HepG2 (cell line): ENCODE data around the gene TENT4B. TPM values are rescaled to one million over a fixed set of nuclear protein-coding genes. Genes with fewer than 3 reads are reported as not detected.

ENCODE experiments used
- ATAC-seq: fragments of 200-7000 bp; cut with Tn5 transposase; 3 replicates; pipeline ENCODE4 v1.9.1; 2020; ENCODE audit warnings: mild to moderate bottlenecking, moderate library complexity
- BruUV-seq: library from RNA; stranded (reverse); fragments of 400-500 nt; replicated peaks from 2 replicates; lab custom pipeline; 2021; lab: Mats Ljungman, UMichigan
- CTCF ChIA-PET: fragments of 300-600 bp; formaldehyde crosslinking; extraction: SDS; loops from one replicate; lab custom pipeline; 2021; ENCODE audit warnings: low total read pairs, inconsistent platforms, low intra/inter-chr PET ratio; lab: Yijun Ruan, JAX
- POLR2A ChIA-PET: fragments of 350-600 bp; sonication (Branson Sonifier 250); formaldehyde crosslinking; loops from one replicate; lab custom pipeline; 2020; ENCODE audit warnings: antibody characterized with exemption, inconsistent platforms; lab: Yijun Ruan, JAX
- DNase-seq: peaks from one replicate; pipeline ENCODE4 v3.0.0-alpha.2; 2015; ENCODE audit warnings: low spot score
- FAIRE-seq: peaks from 3 replicates; lab custom pipeline; 2011; peaks lifted over from hg19 to GRCh38; lab: Jason Lieb, UNC
- H2AFZ ChIP-seq: one replicate; pipeline ENCODE4 v1.6.1; 2011; ENCODE audit warnings: low read length, inconsistent platforms
- H3K27ac ChIP-seq: fragments of 300-600 bp; 3 replicates; pipeline ENCODE4 v1.8.0; 2011; ENCODE audit warnings: mixed run types, mild to moderate bottlenecking, mixed read lengths, low read length, inconsistent platforms; ENCODE audit not compliant: insufficient read depth; ENCODE audit errors: extremely low read length
- H3K27me3 ChIP-seq, 2 experiments: fragments of 200-600 bp in 1 of 2; 2 replicates in 1 of 2; 3 replicates in 1 of 2; pipeline versions ENCODE4 v1.6.0 to v1.8.0; 2011; ENCODE audit warnings: low read length in 2 of 2, mild to moderate bottlenecking in 2 of 2, moderate library complexity in 2 of 2, inconsistent platforms in 1 of 2; ENCODE audit not compliant: insufficient read depth in 2 of 2, control insufficient read depth in 1 of 2
- H3K36me3 ChIP-seq, 2 experiments: fragments of 200-600 bp in 1 of 2; replicated peaks in 1 of 2; 2 replicates in 1 of 2; 3 replicates in 1 of 2; pipeline versions ENCODE4 v1.5.1 to v1.8.0; 2011; ENCODE audit warnings: low read length in 2 of 2, inconsistent platforms in 1 of 2; ENCODE audit not compliant: insufficient read depth in 2 of 2, control insufficient read depth in 1 of 2
- H3K4me1 ChIP-seq: 2 replicates; pipeline ENCODE4 v1.5.1; 2012; ENCODE audit warnings: low read length, inconsistent platforms; ENCODE audit not compliant: insufficient read depth
- H3K4me2 ChIP-seq: 2 replicates; pipeline ENCODE4 v1.6.0; 2011; ENCODE audit warnings: low read depth, low read length, inconsistent platforms
- H3K4me3 ChIP-seq, 3 experiments: fragments of 200-600 bp in 1 of 3; sonication (generic), shearing (Covaris generic) in 1 of 3; replicated peaks in 1 of 3; 2 replicates each; pipeline ENCODE4 v1.5.1; 2011 to 2016; ENCODE audit warnings: low read length in 3 of 3, inconsistent platforms in 2 of 3, low read depth in 2 of 3, mild to moderate bottlenecking in 2 of 3, control low read depth in 1 of 3, mixed read lengths in 1 of 3; ENCODE audit not compliant: insufficient read depth in 1 of 3
- H3K79me2 ChIP-seq: one replicate; pipeline ENCODE4 v1.6.1; 2011; ENCODE audit warnings: low read length, inconsistent platforms; ENCODE audit not compliant: insufficient read depth
- H3K9ac ChIP-seq: 2 replicates; pipeline ENCODE4 v1.6.0; 2011; ENCODE audit warnings: mild to moderate bottlenecking, low read depth, low read length, inconsistent platforms; ENCODE audit not compliant: insufficient read depth
- H3K9me3 ChIP-seq: 2 replicates; pipeline ENCODE4 v1.5.1; 2012; ENCODE audit warnings: mild to moderate bottlenecking, low read length
- H4K20me1 ChIP-seq: 2 replicates; pipeline ENCODE4 v1.6.0; 2011; ENCODE audit warnings: inconsistent platforms, mild to moderate bottlenecking, low read length, moderate library complexity; ENCODE audit not compliant: insufficient read depth
- CTCF ChIP-seq: sonication (generic); formaldehyde crosslinking; IDR thresholded peaks from 2 replicates; pipeline ENCODE4 v1.5.0; 2020; ENCODE audit warnings: mild to moderate bottlenecking, missing genetic modification reagents, moderate library complexity
- DPF2 ChIP-seq: sonication (generic); formaldehyde crosslinking; IDR thresholded peaks from 2 replicates; pipeline ENCODE4 v1.4.0; 2020; ENCODE audit warnings: mild to moderate bottlenecking, low read depth, missing genetic modification reagents, borderline replicate concordance
- IRF2 ChIP-seq: IDR thresholded peaks from 2 replicates; pipeline ENCODE4 v1.6.1; 2018; ENCODE audit warnings: missing genetic modification reagents, missing compliant biosample characterization
- MTF1 ChIP-seq: sonication (generic); formaldehyde crosslinking; IDR thresholded peaks from 2 replicates; pipeline ENCODE4 v1.5.0; 2020; ENCODE audit warnings: missing genetic modification reagents
- NONO ChIP-seq, 2 experiments: fragments of 450-650 bp in 1 of 2; sonication (generic) in 1 of 2; formaldehyde crosslinking in 1 of 2; IDR thresholded peaks in 1 of 2; conservative IDR thresholded peaks in 1 of 2; 2 replicates each; pipeline versions ENCODE4 v1.6.1 to v1.8.0; 2017 to 2022; ENCODE audit warnings: mild to moderate bottlenecking in 1 of 2, missing genetic modification reagents in 1 of 2, moderate library complexity in 1 of 2
- PHF21A ChIP-seq: sonication (generic); formaldehyde crosslinking; IDR thresholded peaks from 2 replicates; pipeline ENCODE4 v1.5.0; 2020; ENCODE audit warnings: mild to moderate bottlenecking, missing genetic modification reagents
- RBM22 ChIP-seq: fragments of 200-400 bp; formaldehyde crosslinking; optimal IDR thresholded peaks from 2 replicates; pipeline ENCODE3; 2017; ENCODE audit warnings: mild to moderate bottlenecking, low read length, moderate library complexity
- RORA ChIP-seq: sonication (generic); formaldehyde crosslinking; IDR thresholded peaks from 2 replicates; pipeline ENCODE4 v1.5.0; 2020; ENCODE audit warnings: mild to moderate bottlenecking, missing genetic modification reagents, moderate library complexity
- SMC3 ChIP-seq: IDR thresholded peaks from 2 replicates; pipeline ENCODE4 v1.6.1; 2011; ENCODE audit warnings: low read length, improper control_type of control experiment
- ZBTB25 ChIP-seq: IDR thresholded peaks from 2 replicates; pipeline ENCODE4 v1.6.1; 2018; ENCODE audit warnings: missing genetic modification reagents
- ZBTB26 ChIP-seq: IDR thresholded peaks from 2 replicates; pipeline ENCODE4 v1.6.1; 2016; ENCODE audit warnings: missing compliant biosample characterization, missing genetic modification reagents, borderline replicate concordance
- ZC3H13 ChIP-seq: sonication (generic); formaldehyde crosslinking; IDR thresholded peaks from 2 replicates; pipeline ENCODE4 v1.8.1; 2023; ENCODE audit warnings: mild to moderate bottlenecking, missing genetic modification reagents, moderate library complexity
- ZFP37 ChIP-seq: sonication (generic); formaldehyde crosslinking; IDR thresholded peaks from 2 replicates; pipeline ENCODE4 v1.4.0; 2020; ENCODE audit warnings: missing genetic modification reagents, borderline replicate concordance
- ZFY ChIP-seq: sonication (generic); formaldehyde crosslinking; IDR thresholded peaks from 2 replicates; pipeline ENCODE4 v1.4.0; 2020; ENCODE audit warnings: missing genetic modification reagents
- ZNF543 ChIP-seq: sonication (generic); formaldehyde crosslinking; IDR thresholded peaks from 2 replicates; pipeline ENCODE4 v1.4.0; 2020; ENCODE audit warnings: mild to moderate bottlenecking, missing genetic modification reagents
- ZNF670 ChIP-seq: sonication (generic); formaldehyde crosslinking; IDR thresholded peaks from 2 replicates; pipeline ENCODE4 v1.8.0; 2022; ENCODE audit warnings: mild to moderate bottlenecking, missing genetic modification reagents, borderline replicate concordance
- ZNF746 ChIP-seq: sonication (generic); formaldehyde crosslinking; IDR thresholded peaks from 2 replicates; pipeline ENCODE4 v1.8.0; 2022; ENCODE audit warnings: mild to moderate bottlenecking, missing genetic modification reagents
- ZNF800 ChIP-seq: sonication (generic); formaldehyde crosslinking; IDR thresholded peaks from 2 replicates; pipeline ENCODE4 v1.4.0; 2020; ENCODE audit warnings: missing genetic modification reagents
- WGBS: methylation state at CpG from one replicate; pipeline ENCODE4 v1.1.6; 2017; ENCODE audit warnings: low lambda C conversion rate; 5-methylcytosine and 5-hydroxymethylcytosine counted together
- in situ Hi-C: cut with HindIII; loops from 2 replicates; pipeline ENCODE4 v1.10.0; 2017; ENCODE audit warnings: low pct_unique_long_range_greater_than_20kb; ENCODE audit not compliant: extremely low pct_ligation_motif_present
- intact Hi-C: fragments of 100-400 bp; cut with micrococcal nuclease; formaldehyde crosslinking; loops from one replicate; pipeline ENCODE4 v1.10.0; 2022; ENCODE audit not compliant: unreplicated experiment
- polyA plus RNA-seq, 8 experiments: library from polyadenylated mRNA; depleted of rRNA in 3 of 8; stranded (reverse) in 7 of 8; unstranded in 1 of 8; fragments of >200 nt; fragmentation: Illumina TruSeq in 4 of 8; extraction: Trizol in 4 of 8; gene quantifications; 2 replicates each; pipeline versions ENCODE4 v1.2.1 to v1.2.3, GENCODE V29; 2011 to 2016; ENCODE audit warnings: low read depth in 4 of 8, missing spikeins in 1 of 8, mixed read lengths in 1 of 8; ENCODE audit not compliant: insufficient read depth in 1 of 8
- total RNA-seq, 5 experiments: library from RNA; depleted of rRNA; stranded (reverse); fragments of >200 nt; fragmentation: Illumina TruSeq; extraction: Trizol; gene quantifications; 2 replicates each; pipeline ENCODE4 v1.2.3, GENCODE V29; 2016; ENCODE audit warnings: low read depth in 1 of 5

TENT4B gene
- total and polyA plus RNA-seq, 2 of the 13 experiments (the other 11 are each of a cell fraction or from before 2014, with no cell fraction given), result 15.0 to 32.8 TPM

DNA sequence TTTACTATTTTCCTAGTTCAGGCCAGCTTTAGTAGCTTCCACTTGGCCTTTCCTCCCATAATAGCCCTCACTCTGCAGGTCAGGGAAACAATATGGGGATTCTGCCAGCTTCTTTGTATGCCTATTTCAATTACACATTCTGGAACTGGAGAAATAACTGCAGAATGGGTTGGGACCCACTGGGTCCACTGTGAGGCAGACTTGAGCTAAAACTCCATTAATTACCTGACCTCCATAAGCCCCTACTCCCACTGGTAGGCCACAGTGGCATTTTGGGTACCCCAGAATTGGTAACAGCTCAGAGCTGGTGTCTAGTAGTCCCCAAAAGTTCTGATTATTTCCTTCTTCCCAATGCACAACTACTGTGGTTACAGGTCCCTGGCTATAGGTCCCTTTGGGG lies 16.7 kb upstream of the TENT4B start (continued):
- TF ChIP-seq ZBTB25 (CRISPR knock-in tag) (no peak), PHF21A (no peak), SMC3 (peak; percentile 23; the same call in 1 of the 2 replicates), ZNF543 (CRISPR knock-in tag) (no peak), RORA (CRISPR knock-in tag) (no peak), CTCF (peak; percentile 36)

DNA sequence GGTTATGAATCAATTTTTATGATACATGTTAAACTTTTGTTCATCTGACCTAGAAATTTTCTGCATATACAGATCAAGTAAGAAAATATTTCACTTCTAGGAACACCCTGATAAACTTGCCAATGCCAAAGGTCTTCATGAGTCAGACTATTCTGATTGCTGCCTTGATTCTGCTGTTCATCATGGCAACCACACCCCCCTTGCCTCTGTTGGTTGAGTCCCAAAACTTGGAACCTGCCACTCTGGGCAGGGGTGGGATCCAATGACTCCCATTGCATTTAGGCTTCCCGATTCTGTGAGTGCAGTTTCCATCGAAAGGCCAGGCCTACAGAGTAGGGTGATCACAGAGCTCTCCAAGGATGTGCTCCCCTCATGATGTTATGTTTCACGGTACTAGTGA lies 15.8 kb upstream of the TENT4B start:
- H3K4me2 ChIP-seq, result no peak overlapping the region
- no peak overlapping the region for H3K9ac ChIP-seq
- no peak for FAIRE-seq
- peaks cover 1 to 10% of the 10 kb centered on the region in 2 experiments; a peak in 3 of 5 replicates for H3K27me3 ChIP-seq
- BruUV-seq, result no TSS peak
- POLR2A ChIA-PET, result no interaction called here
- H3K4me3 ChIP-seq, result no peak overlapping the region
- in situ Hi-C loops (no loop called here), intact Hi-C loops (loop anchor here (5.0 to 10.0 kb wide), 2 partner anchors 75 to 218 kb away; no protein-coding TSS in a partner anchor)
- H3K79me2 ChIP-seq, result no peaks in the 10 kb centered on the region
- DNase-seq, result no peak
- CTCF ChIA-PET, result interaction anchor here (1.8 kb wide), 1 partner anchor 73 kb away, joined by 12 read pairs; no protein-coding TSS in a partner anchor
- ATAC-seq, result no peak
- H4K20me1 ChIP-seq, result no peaks in the 10 kb centered on the region
- H3K36me3 ChIP-seq, result no peaks in the 10 kb centered on the region
- H2AFZ ChIP-seq, result no peak overlapping the region
- 53% methylated on average over 3 of the region's 3 CpGs for WGBS
- H3K9me3 ChIP-seq, result no peaks in the 10 kb centered on the region
- peaks cover 4% of the 10 kb centered on the region; the same call in 1 of the 2 replicates for H3K4me1 ChIP-seq
- TF ChIP-seq ZC3H13, result no peak
- TF ChIP-seq ZNF746 (CRISPR knock-in tag), result no peak
- no peak for TF ChIP-seq ZNF670
- TF ChIP-seq ZFP37 (CRISPR knock-in tag), result no peak
- TF ChIP-seq NONO (IDR thresholded peaks at IDR 0.05), result no peak
- no peak for TF ChIP-seq NONO (CRISPR knock-in tag; conservative IDR thresholded peaks at IDR 0.05)
- no peak for TF ChIP-seq IRF2 (CRISPR knock-in tag)
- no peak for TF ChIP-seq MTF1 (CRISPR knock-in tag)
- no peak for TF ChIP-seq ZNF800 (CRISPR knock-in tag)
- no peak for TF ChIP-seq RBM22
- no peak for TF ChIP-seq ZBTB26 (CRISPR knock-in tag)
- no peak for TF ChIP-seq ZFY (CRISPR knock-in tag)
- no peak for TF ChIP-seq DPF2 (CRISPR knock-in tag)
- TF ChIP-seq RORA (CRISPR knock-in tag), result no peak
- TF ChIP-seq, all 625 proteins: peak for 0
- no peak overlapping the region for H3K27ac ChIP-seq
